GM23338 (cell line): ENCODE data around the gene BMP8B. TPM values are rescaled to one million over a fixed set of nuclear protein-coding genes. Genes with fewer than 3 reads are reported as not detected.

Source experiments
- ATAC-seq: fragments of 200-7000 bp; cut with Tn5 transposase; 3 replicates; pipeline ENCODE4 v1.9.1; 2020
- DNase-seq: peaks from one replicate; pipeline ENCODE4 v3.0.0-alpha.2; 2015; ENCODE audit warnings: low spot score
- H2AFZ ChIP-seq: fragments of 200-600 bp; sonication (generic); 2 replicates; pipeline ENCODE4 v1.8.0; 2016; ENCODE audit warnings: antibody characterized with exemption, mild to moderate bottlenecking, moderate library complexity
- H3F3A ChIP-seq: fragments of 200-600 bp; sonication (generic); replicated peaks from 2 replicates; pipeline ENCODE4 v1.8.0; 2017; ENCODE audit warnings: antibody characterized with exemption, mixed run types, low read depth
- H3K27ac ChIP-seq: fragments of 200-600 bp; sonication (generic); 2 replicates; pipeline ENCODE4 v1.6.1; 2016; ENCODE audit warnings: low read depth
- H3K27me3 ChIP-seq: fragments of 200-600 bp; sonication (generic); 2 replicates; pipeline ENCODE4 v1.8.0; 2016; ENCODE audit warnings: mild to moderate bottlenecking, mixed run types, moderate library complexity; ENCODE audit not compliant: insufficient read depth
- H3K36me3 ChIP-seq: fragments of 200-600 bp; sonication (generic); 2 replicates; pipeline ENCODE4 v1.8.0; 2016; ENCODE audit warnings: mild to moderate bottlenecking; ENCODE audit not compliant: insufficient read depth
- H3K4me1 ChIP-seq: fragments of 200-600 bp; sonication (generic); 2 replicates; pipeline ENCODE4 v1.8.0; 2016; ENCODE audit warnings: mild to moderate bottlenecking, moderate library complexity; ENCODE audit not compliant: insufficient read depth
- H3K4me2 ChIP-seq: fragments of 200-600 bp; sonication (generic); 2 replicates; pipeline ENCODE4 v1.7.1; 2017; ENCODE audit warnings: mixed run types
- H3K4me3 ChIP-seq: fragments of 200-600 bp; sonication (generic); 2 replicates; pipeline ENCODE4 v1.6.1; 2016; ENCODE audit warnings: mixed run types
- H3K79me2 ChIP-seq: fragments of 200-600 bp; sonication (generic); replicated peaks from 2 replicates; pipeline ENCODE4 v1.8.0; 2017; ENCODE audit warnings: mild to moderate bottlenecking; ENCODE audit not compliant: insufficient read depth
- H3K9me2 ChIP-seq: fragments of 200-600 bp; sonication (generic); 2 replicates; pipeline ENCODE4 v1.8.0; 2017; ENCODE audit not compliant: insufficient read depth
- H4K20me1 ChIP-seq: fragments of 200-600 bp; sonication (generic); replicated peaks from 2 replicates; pipeline ENCODE4 v1.8.0; 2017; ENCODE audit warnings: mild to moderate bottlenecking; ENCODE audit not compliant: insufficient read depth
- H3K27ac Mint-ChIP-seq: 2 replicates; pipeline ENCODE4 v1.8.0; 2020; ENCODE audit warnings: inconsistent platforms, mild to moderate bottlenecking, moderate library complexity, mixed read lengths
- H3K27me3 Mint-ChIP-seq: 3 replicates; pipeline ENCODE4 v1.8.0; 2022; ENCODE audit warnings: low read depth, mild to moderate bottlenecking, moderate library complexity, mixed read lengths, inconsistent platforms; ENCODE audit not compliant: insufficient read depth, poor library complexity
- H3K36me3 Mint-ChIP-seq: 3 replicates; pipeline ENCODE4 v1.8.0; 2021; ENCODE audit warnings: low read depth, mild to moderate bottlenecking, inconsistent platforms, moderate library complexity, mixed read lengths
- H3K4me1 Mint-ChIP-seq: 3 replicates; pipeline ENCODE4 v1.8.0; 2020; ENCODE audit warnings: mild to moderate bottlenecking, inconsistent platforms, mixed read lengths
- H3K4me3 Mint-ChIP-seq: 3 replicates; pipeline ENCODE4 v1.8.0; 2021; ENCODE audit warnings: moderate library complexity, mild to moderate bottlenecking, inconsistent platforms, mixed read lengths
- H3K9me3 Mint-ChIP-seq: 3 replicates; pipeline ENCODE4 v1.8.0; 2020; ENCODE audit warnings: moderate library complexity, mild to moderate bottlenecking, inconsistent platforms, mixed read lengths
- CREB1 ChIP-seq: fragments of 250-450 bp; sonication (Bioruptor Pico); IDR thresholded peaks from 2 replicates; pipeline ENCODE4 v1.5.0; 2020; ENCODE audit warnings: low read depth, mild to moderate bottlenecking, moderate library complexity
- CTCF ChIP-seq, 2 experiments: fragments of 200-600 bp in 1 of 2; sonication (generic) in 1 of 2; conservative IDR thresholded peaks; 2 replicates each; pipeline versions ENCODE4 v1.5.1 to v1.6.1; 2016 to 2017; ENCODE audit warnings: antibody characterized with exemption in 2 of 2, low read depth in 2 of 2, mild to moderate bottlenecking in 2 of 2, moderate library complexity in 1 of 2
- EZH2 ChIP-seq: fragments of 200-600 bp; sonication (generic); IDR thresholded peaks from one replicate; pipeline ENCODE4 v1.8.0; 2017; ENCODE audit warnings: antibody characterized with exemption, mild to moderate bottlenecking, low read depth; ENCODE audit not compliant: unreplicated experiment
- EZH2phosphoT487 ChIP-seq: fragments of 200-600 bp; sonication (generic); IDR thresholded peaks from one replicate; pipeline ENCODE4 v1.8.1; 2018; ENCODE audit warnings: antibody characterized with exemption; ENCODE audit not compliant: unreplicated experiment
- JUNB ChIP-seq: IDR thresholded peaks from one replicate; pipeline ENCODE4 v1.6.1; 2016; ENCODE audit warnings: antibody characterized with exemption; ENCODE audit not compliant: unreplicated experiment
- NANOG ChIP-seq: IDR thresholded peaks from 2 replicates; pipeline ENCODE4 v1.6.1; 2016; ENCODE audit warnings: antibody characterized with exemption, borderline replicate concordance
- POLR2AphosphoS5 ChIP-seq: IDR thresholded peaks from 2 replicates; pipeline ENCODE4 v1.6.1; 2016; ENCODE audit warnings: antibody characterized with exemption, low read depth
- STAT1 ChIP-seq: IDR thresholded peaks from one replicate; pipeline ENCODE4 v1.6.1; 2016; ENCODE audit warnings: antibody characterized with exemption; ENCODE audit not compliant: unreplicated experiment
- ZNF114 ChIP-seq: fragments of 250-450 bp; sonication (Bioruptor Pico); IDR thresholded peaks from 2 replicates; pipeline ENCODE4 v1.5.0; 2020; ENCODE audit warnings: mild to moderate bottlenecking, moderate library complexity
- ZNF331 ChIP-seq: fragments of 250-450 bp; sonication (Bioruptor Pico); IDR thresholded peaks from 2 replicates; pipeline ENCODE4 v1.5.0; 2020; ENCODE audit warnings: low read depth, mild to moderate bottlenecking, moderate library complexity
- polyA plus RNA-seq: library from polyadenylated mRNA; unstranded; fragments of >200 nt; fragmentation: Nextera tagmentation; extraction: Ambion mirVana; gene quantifications from 2 replicates; pipeline ENCODE4 v1.2.1, GENCODE V29; 2016
- total RNA-seq: library from RNA; depleted of rRNA; stranded (reverse); fragments of >200 nt; shearing (Covaris generic); gene quantifications from 2 replicates; pipeline ENCODE4 v1.2.3, GENCODE V29; 2014
- TF ChIP-seq, protein P1 (sequence below): fragments of 250-450 bp; sonication (Bioruptor Pico); IDR thresholded peaks from 2 replicates; pipeline ENCODE4 v1.5.0; 2020; ENCODE audit warnings: mild to moderate bottlenecking, moderate library complexity
- TF ChIP-seq, protein P2 (sequence below): IDR thresholded peaks from 2 replicates; pipeline ENCODE4 v1.6.1; 2016; ENCODE audit warnings: antibody characterized with exemption
- TF ChIP-seq, protein P3 (sequence below): IDR thresholded peaks from one replicate; pipeline ENCODE4 v1.6.1; 2018; ENCODE audit warnings: antibody characterized with exemption; ENCODE audit not compliant: unreplicated experiment

Gene BMP8B
- total and polyA plus RNA-seq, 2 experiments from 2014 or later, result 0.16 to 0.90 TPM

GRCh38 chr1:39754026-39754570 is 34.6 kb downstream of the BMP8B start:
- Histone ChIP-seq H2AFZ (no peak overlapping the region), H3K4me1 (no peaks in the 10 kb centered on the region), H3K27ac (no peak overlapping the region), H3K79me2 (no peaks in the 10 kb centered on the region), H3F3A (no peaks in the 10 kb centered on the region), H3K4me2 (no peak overlapping the region), H3K27me3 (no peaks in the 10 kb centered on the region), H4K20me1 (peaks cover 8% of the 10 kb centered on the region), H3K4me3 (no peak overlapping the region), H3K9me2 (no peaks in the 10 kb centered on the region), H3K36me3 (peaks cover 10% of the 10 kb centered on the region; the same call in 1 of the 2 replicates)
- TF ChIP-seq, protein P1, sequence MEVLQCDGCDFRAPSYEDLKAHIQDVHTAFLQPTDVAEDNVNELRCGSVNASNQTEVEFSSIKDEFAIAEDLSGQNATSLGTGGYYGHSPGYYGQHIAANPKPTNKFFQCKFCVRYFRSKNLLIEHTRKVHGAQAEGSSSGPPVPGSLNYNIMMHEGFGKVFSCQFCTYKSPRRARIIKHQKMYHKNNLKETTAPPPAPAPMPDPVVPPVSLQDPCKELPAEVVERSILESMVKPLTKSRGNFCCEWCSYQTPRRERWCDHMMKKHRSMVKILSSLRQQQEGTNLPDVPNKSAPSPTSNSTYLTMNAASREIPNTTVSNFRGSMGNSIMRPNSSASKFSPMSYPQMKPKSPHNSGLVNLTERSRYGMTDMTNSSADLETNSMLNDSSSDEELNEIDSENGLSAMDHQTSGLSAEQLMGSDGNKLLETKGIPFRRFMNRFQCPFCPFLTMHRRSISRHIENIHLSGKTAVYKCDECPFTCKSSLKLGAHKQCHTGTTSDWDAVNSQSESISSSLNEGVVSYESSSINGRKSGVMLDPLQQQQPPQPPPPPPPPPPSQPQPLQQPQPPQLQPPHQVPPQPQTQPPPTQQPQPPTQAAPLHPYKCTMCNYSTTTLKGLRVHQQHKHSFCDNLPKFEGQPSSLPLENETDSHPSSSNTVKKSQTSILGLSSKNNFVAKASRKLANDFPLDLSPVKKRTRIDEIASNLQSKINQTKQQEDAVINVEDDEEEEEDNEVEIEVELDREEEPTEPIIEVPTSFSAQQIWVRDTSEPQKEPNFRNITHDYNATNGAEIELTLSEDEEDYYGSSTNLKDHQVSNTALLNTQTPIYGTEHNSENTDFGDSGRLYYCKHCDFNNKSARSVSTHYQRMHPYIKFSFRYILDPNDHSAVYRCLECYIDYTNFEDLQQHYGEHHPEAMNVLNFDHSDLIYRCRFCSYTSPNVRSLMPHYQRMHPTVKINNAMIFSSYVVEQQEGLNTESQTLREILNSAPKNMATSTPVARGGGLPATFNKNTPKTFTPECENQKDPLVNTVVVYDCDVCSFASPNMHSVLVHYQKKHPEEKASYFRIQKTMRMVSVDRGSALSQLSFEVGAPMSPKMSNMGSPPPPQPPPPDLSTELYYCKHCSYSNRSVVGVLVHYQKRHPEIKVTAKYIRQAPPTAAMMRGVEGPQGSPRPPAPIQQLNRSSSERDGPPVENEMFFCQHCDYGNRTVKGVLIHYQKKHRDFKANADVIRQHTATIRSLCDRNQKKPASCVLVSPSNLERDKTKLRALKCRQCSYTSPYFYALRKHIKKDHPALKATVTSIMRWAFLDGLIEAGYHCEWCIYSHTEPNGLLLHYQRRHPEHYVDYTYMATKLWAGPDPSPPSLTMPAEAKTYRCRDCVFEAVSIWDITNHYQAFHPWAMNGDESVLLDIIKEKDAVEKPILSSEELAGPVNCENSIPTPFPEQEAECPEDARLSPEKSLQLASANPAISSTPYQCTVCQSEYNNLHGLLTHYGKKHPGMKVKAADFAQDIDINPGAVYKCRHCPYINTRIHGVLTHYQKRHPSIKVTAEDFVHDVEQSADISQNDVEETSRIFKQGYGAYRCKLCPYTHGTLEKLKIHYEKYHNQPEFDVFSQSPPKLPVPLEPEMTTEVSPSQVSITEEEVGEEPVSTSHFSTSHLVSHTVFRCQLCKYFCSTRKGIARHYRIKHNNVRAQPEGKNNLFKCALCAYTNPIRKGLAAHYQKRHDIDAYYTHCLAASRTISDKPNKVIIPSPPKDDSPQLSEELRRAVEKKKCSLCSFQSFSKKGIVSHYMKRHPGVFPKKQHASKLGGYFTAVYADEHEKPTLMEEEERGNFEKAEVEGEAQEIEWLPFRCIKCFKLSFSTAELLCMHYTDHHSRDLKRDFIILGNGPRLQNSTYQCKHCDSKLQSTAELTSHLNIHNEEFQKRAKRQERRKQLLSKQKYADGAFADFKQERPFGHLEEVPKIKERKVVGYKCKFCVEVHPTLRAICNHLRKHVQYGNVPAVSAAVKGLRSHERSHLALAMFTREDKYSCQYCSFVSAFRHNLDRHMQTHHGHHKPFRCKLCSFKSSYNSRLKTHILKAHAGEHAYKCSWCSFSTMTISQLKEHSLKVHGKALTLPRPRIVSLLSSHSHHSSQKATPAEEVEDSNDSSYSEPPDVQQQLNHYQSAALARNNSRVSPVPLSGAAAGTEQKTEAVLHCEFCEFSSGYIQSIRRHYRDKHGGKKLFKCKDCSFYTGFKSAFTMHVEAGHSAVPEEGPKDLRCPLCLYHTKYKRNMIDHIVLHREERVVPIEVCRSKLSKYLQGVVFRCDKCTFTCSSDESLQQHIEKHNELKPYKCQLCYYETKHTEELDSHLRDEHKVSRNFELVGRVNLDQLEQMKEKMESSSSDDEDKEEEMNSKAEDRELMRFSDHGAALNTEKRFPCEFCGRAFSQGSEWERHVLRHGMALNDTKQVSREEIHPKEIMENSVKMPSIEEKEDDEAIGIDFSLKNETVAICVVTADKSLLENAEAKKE (CRISPR knock-in tag), result no peak
- TF ChIP-seq JUNB (no peak), STAT1 (no peak), CREB1 (CRISPR knock-in tag) (no peak), CTCF (conservative IDR thresholded peaks at IDR 0.05; ENCODE audit: low read depth in 2 of 2) (no peak), EZH2 (no peak), ZNF114 (CRISPR knock-in tag) (no peak), NANOG (no peak), ZNF331 (CRISPR knock-in tag) (no peak), EZH2phosphoT487 (no peak), POLR2AphosphoS5 (no peak)
- TF ChIP-seq, protein P2, sequence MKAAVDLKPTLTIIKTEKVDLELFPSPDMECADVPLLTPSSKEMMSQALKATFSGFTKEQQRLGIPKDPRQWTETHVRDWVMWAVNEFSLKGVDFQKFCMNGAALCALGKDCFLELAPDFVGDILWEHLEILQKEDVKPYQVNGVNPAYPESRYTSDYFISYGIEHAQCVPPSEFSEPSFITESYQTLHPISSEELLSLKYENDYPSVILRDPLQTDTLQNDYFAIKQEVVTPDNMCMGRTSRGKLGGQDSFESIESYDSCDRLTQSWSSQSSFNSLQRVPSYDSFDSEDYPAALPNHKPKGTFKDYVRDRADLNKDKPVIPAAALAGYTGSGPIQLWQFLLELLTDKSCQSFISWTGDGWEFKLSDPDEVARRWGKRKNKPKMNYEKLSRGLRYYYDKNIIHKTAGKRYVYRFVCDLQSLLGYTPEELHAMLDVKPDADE, result no peak
- TF ChIP-seq, protein P3, sequence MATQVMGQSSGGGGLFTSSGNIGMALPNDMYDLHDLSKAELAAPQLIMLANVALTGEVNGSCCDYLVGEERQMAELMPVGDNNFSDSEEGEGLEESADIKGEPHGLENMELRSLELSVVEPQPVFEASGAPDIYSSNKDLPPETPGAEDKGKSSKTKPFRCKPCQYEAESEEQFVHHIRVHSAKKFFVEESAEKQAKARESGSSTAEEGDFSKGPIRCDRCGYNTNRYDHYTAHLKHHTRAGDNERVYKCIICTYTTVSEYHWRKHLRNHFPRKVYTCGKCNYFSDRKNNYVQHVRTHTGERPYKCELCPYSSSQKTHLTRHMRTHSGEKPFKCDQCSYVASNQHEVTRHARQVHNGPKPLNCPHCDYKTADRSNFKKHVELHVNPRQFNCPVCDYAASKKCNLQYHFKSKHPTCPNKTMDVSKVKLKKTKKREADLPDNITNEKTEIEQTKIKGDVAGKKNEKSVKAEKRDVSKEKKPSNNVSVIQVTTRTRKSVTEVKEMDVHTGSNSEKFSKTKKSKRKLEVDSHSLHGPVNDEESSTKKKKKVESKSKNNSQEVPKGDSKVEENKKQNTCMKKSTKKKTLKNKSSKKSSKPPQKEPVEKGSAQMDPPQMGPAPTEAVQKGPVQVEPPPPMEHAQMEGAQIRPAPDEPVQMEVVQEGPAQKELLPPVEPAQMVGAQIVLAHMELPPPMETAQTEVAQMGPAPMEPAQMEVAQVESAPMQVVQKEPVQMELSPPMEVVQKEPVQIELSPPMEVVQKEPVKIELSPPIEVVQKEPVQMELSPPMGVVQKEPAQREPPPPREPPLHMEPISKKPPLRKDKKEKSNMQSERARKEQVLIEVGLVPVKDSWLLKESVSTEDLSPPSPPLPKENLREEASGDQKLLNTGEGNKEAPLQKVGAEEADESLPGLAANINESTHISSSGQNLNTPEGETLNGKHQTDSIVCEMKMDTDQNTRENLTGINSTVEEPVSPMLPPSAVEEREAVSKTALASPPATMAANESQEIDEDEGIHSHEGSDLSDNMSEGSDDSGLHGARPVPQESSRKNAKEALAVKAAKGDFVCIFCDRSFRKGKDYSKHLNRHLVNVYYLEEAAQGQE, result no peak
- no peaks in the 10 kb centered on the region for H3K27me3 Mint-ChIP-seq
- no peaks in the 10 kb centered on the region for H3K9me3 Mint-ChIP-seq
- ATAC-seq, result no peak
- peaks cover 52% of the 10 kb centered on the region for H3K36me3 Mint-ChIP-seq
- no peaks in the 10 kb centered on the region; the same call in 2 of the 3 replicates for H3K4me1 Mint-ChIP-seq
- no peak for DNase-seq
- no peak overlapping the region for H3K27ac Mint-ChIP-seq
- H3K4me3 Mint-ChIP-seq, result no peak overlapping the region
